Trophoblast cell (in vitro differentiated cells and primary cell): ENCODE results near the gene SPACA5B.
"Not testable (repeated sequence)": the region's sequence is repeated elsewhere in the genome, so short reads cannot be mapped to it uniquely, and the experiment has no call there.

Experiments
- DNase-seq, 2 donors: peaks; one replicate each; pipeline ENCODE4 v3.0.0-alpha.2; 2016
- H2AFZ ChIP-seq: 2 replicates; pipeline ENCODE4 v1.6.1; 2013; ENCODE audit warnings: low read length, moderate library complexity, mild to moderate bottlenecking; ENCODE audit not compliant: insufficient read depth, poor library complexity
- H2AK5ac ChIP-seq: 2 replicates; pipeline ENCODE4 v1.6.1; 2013; ENCODE audit warnings: mild to moderate bottlenecking, low read length
- H2BK120ac ChIP-seq: 2 replicates; pipeline ENCODE4 v1.6.1; 2013; ENCODE audit warnings: low read length, mild to moderate bottlenecking, moderate library complexity; ENCODE audit not compliant: insufficient read depth, poor library complexity
- H2BK12ac ChIP-seq: 2 replicates; pipeline ENCODE4 v1.6.1; 2013; ENCODE audit warnings: mild to moderate bottlenecking, low read length, moderate library complexity
- H2BK5ac ChIP-seq: 2 replicates; pipeline ENCODE4 v1.6.1; 2013; ENCODE audit warnings: low read length, low read depth, moderate library complexity, mild to moderate bottlenecking; ENCODE audit not compliant: poor library complexity
- H3K14ac ChIP-seq: 2 replicates; pipeline ENCODE4 v1.6.1; 2013; ENCODE audit warnings: mild to moderate bottlenecking, low read length
- H3K18ac ChIP-seq: 2 replicates; pipeline ENCODE4 v1.6.1; 2013; ENCODE audit warnings: mild to moderate bottlenecking, low read length
- H3K23ac ChIP-seq: 2 replicates; pipeline ENCODE4 v1.6.1; 2013; ENCODE audit warnings: low read length
- H3K27ac ChIP-seq: 2 replicates; pipeline ENCODE4 v1.5.1; 2013; ENCODE audit warnings: low read depth, mild to moderate bottlenecking, inconsistent platforms, low read length, moderate library complexity
- H3K27me3 ChIP-seq: 2 replicates; pipeline ENCODE4 v1.6.1; 2013; ENCODE audit warnings: inconsistent platforms, mild to moderate bottlenecking, low read length, moderate library complexity; ENCODE audit not compliant: insufficient read depth
- H3K36me3 ChIP-seq, 2 experiments: 1 replicate in 1 of 2; 2 replicates in 1 of 2; pipeline ENCODE4 v1.6.1; 2013; ENCODE audit warnings: low read length in 2 of 2, mild to moderate bottlenecking in 2 of 2, moderate library complexity in 1 of 2; ENCODE audit not compliant: insufficient read depth in 2 of 2, control insufficient read depth in 1 of 2
- H3K4ac ChIP-seq: 2 replicates; pipeline ENCODE4 v1.6.1; 2013; ENCODE audit warnings: low read depth, mild to moderate bottlenecking, low read length, moderate library complexity
- H3K4me1 ChIP-seq, 2 experiments: 1 replicate in 1 of 2; 2 replicates in 1 of 2; pipeline ENCODE4 v1.6.1; 2013; ENCODE audit warnings: low read length in 2 of 2, mild to moderate bottlenecking in 2 of 2, moderate library complexity in 1 of 2; ENCODE audit not compliant: insufficient read depth in 2 of 2, control insufficient read depth in 1 of 2
- H3K4me2 ChIP-seq: 2 replicates; pipeline ENCODE4 v1.6.1; 2013; ENCODE audit warnings: inconsistent platforms, mild to moderate bottlenecking, low read length, moderate library complexity
- H3K4me3 ChIP-seq: 2 replicates; pipeline ENCODE4 v1.5.1; 2013; ENCODE audit warnings: mild to moderate bottlenecking, low read depth, low read length, inconsistent platforms
- H3K79me1 ChIP-seq: one replicate; pipeline ENCODE4 v1.6.1; 2013; ENCODE audit warnings: low read length
- H3K79me2 ChIP-seq: 2 replicates; pipeline ENCODE4 v1.6.1; 2013; ENCODE audit warnings: low read length, mild to moderate bottlenecking; ENCODE audit not compliant: control insufficient read depth, insufficient read depth, poor library complexity
- H3K9ac ChIP-seq: 2 replicates; pipeline ENCODE4 v1.6.1; 2013; ENCODE audit warnings: mild to moderate bottlenecking, low read length
- H3K9me3 ChIP-seq: 2 replicates; pipeline ENCODE4 v1.6.1; 2013; ENCODE audit warnings: low read depth, mild to moderate bottlenecking, control low read depth, inconsistent platforms, low read length; ENCODE audit not compliant: insufficient read depth
- H4K12ac ChIP-seq: 2 replicates; pipeline ENCODE4 v1.6.1; 2013; ENCODE audit warnings: low read depth, mild to moderate bottlenecking, low read length, moderate library complexity
- H4K8ac ChIP-seq: 2 replicates; pipeline ENCODE4 v1.6.1; 2013; ENCODE audit warnings: low read depth, mild to moderate bottlenecking, low read length, moderate library complexity
- H4K91ac ChIP-seq: one replicate; pipeline ENCODE4 v1.6.1; 2013; ENCODE audit warnings: low read depth, mild to moderate bottlenecking, low read length, moderate library complexity
- WGBS: extraction: QIAGEN DNeasy Blood & Tissue Kit; methylation state at CpG from one replicate; pipeline ENCODE4 v1.1.7; 2013; ENCODE audit warnings: missing lambda C conversion rate; ENCODE audit not compliant: insufficient read length, insufficient coverage; ENCODE audit errors: extremely low coverage; 5-methylcytosine and 5-hydroxymethylcytosine counted together

SPACA5B gene

GRCh38 chrX:48090123-48090522, 40.3 kb upstream of the SPACA5B start:
- Histone ChIP-seq H3K18ac (no peak overlapping the region), H2BK120ac (no peak overlapping the region), H4K91ac (no peak overlapping the region), H4K8ac (no peak overlapping the region), H3K36me3 (no peaks in the 10 kb centered on the region), H3K4me2 (no peak overlapping the region), H3K27ac (no peak overlapping the region), H3K9me3 (no peaks in the 10 kb centered on the region), H2AFZ (no peak overlapping the region), H3K4me1 (peaks cover 0 to 5% of the 10 kb centered on the region in 2 experiments), H3K79me1 (no peaks in the 10 kb centered on the region), H2BK12ac (no peak overlapping the region), H3K79me2 (no peaks in the 10 kb centered on the region), H3K4ac (no peak overlapping the region), H3K4me3 (no peak overlapping the region), H3K27me3 (no peaks in the 10 kb centered on the region), H2BK5ac (no peak overlapping the region), H3K14ac (no peak overlapping the region), H2AK5ac (no peak overlapping the region), H4K12ac (no peak overlapping the region), H3K9ac (no peak overlapping the region), H3K23ac (no peak overlapping the region)
- peak; percentile 34 to 82 for DNase-seq
- no CpG with 5 or more reads among the region's 5 CpGs for WGBS

- not testable (repeated sequence) for H3K4me1 ChIP-seq, H3K18ac ChIP-seq, H3K23ac ChIP-seq, H2BK5ac ChIP-seq, H3K4me3 ChIP-seq, H2BK120ac ChIP-seq, H3K27me3 ChIP-seq, H3K4ac ChIP-seq, H2AK5ac ChIP-seq, H4K12ac ChIP-seq, H3K79me1 ChIP-seq, H3K36me3 ChIP-seq, H3K9ac ChIP-seq, H4K8ac ChIP-seq, H3K79me2 ChIP-seq, H3K27ac ChIP-seq, H2AFZ ChIP-seq, H3K14ac ChIP-seq, H3K4me2 ChIP-seq, H3K9me3 ChIP-seq, H4K91ac ChIP-seq, H2BK12ac ChIP-seq
- peak in 1 of 2 donors; percentile 32 for DNase-seq
- WGBS, result no CpG with 5 or more reads among the region's 3 CpGs
Measured at GRCh38 chrX:48092558-48092957, 37.9 kb upstream of the SPACA5B start.

- Histone ChIP-seq H3K18ac (no peak overlapping the region), H3K27me3 (no peaks in the 10 kb centered on the region), H2BK12ac (no peak overlapping the region), H3K79me2 (no peaks in the 10 kb centered on the region), H2AFZ (no peak overlapping the region), H4K8ac (no peak overlapping the region), H3K4ac (no peak overlapping the region), H3K9me3 (no peaks in the 10 kb centered on the region), H3K4me1 (no peaks in the 10 kb centered on the region), H3K9ac (no peak overlapping the region), H4K12ac (no peak overlapping the region), H3K4me3 (no peak overlapping the region), H2BK5ac (no peak overlapping the region), H3K23ac (no peak overlapping the region), H3K4me2 (no peak overlapping the region), H4K91ac (no peak overlapping the region), H3K27ac (no peak overlapping the region), H3K79me1 (no peaks in the 10 kb centered on the region), H2AK5ac (no peak overlapping the region), H3K14ac (no peak overlapping the region), H2BK120ac (no peak overlapping the region), H3K36me3 (no peaks in the 10 kb centered on the region)
- DNase-seq, result no peak
- no CpG with 5 or more reads among the region's 3 CpGs for WGBS
Measured at GRCh38 chrX:48101443-48101842, 29.0 kb upstream of the SPACA5B start.

GRCh38 chrX:48102874-48103374, 27.5 kb upstream of the SPACA5B start:
- no peaks in the 10 kb centered on the region for H3K4me1 ChIP-seq
- H3K79me2 ChIP-seq, result no peaks in the 10 kb centered on the region
- no CpG with 5 or more reads among the region's 6 CpGs for whole genome bisulfite sequencing
- no peak overlapping the region for H4K12ac ChIP-seq
- no peaks in the 10 kb centered on the region for H3K27me3 ChIP-seq
- no peak overlapping the region for H3K14ac ChIP-seq
- H2AK5ac ChIP-seq, result no peak overlapping the region
- no peak overlapping the region for H3K4me2 ChIP-seq
- DNase-seq, result peak in 1 of 2 donors; percentile 61
- no peak overlapping the region for H3K27ac ChIP-seq
- H3K79me1 ChIP-seq, result no peaks in the 10 kb centered on the region
- H3K18ac ChIP-seq, result no peak overlapping the region
- no peak overlapping the region for H4K91ac ChIP-seq
- no peak overlapping the region for H2AFZ ChIP-seq
- no peak overlapping the region for H3K23ac ChIP-seq
- H2BK120ac ChIP-seq, result no peak overlapping the region
- no peak overlapping the region for H4K8ac ChIP-seq
- H3K9me3 ChIP-seq, result no peaks in the 10 kb centered on the region
- H2BK12ac ChIP-seq, result no peak overlapping the region
- H3K4me3 ChIP-seq, result no peak overlapping the region
- no peak overlapping the region for H3K9ac ChIP-seq
- H2BK5ac ChIP-seq, result no peak overlapping the region
- no peak overlapping the region for H3K4ac ChIP-seq
- H3K36me3 ChIP-seq, result no peaks in the 10 kb centered on the region
